GM18867 (cell line): Measurements from ENCODE around the gene MTAP.

Source experiments
- ATAC-seq: cut with Tn5 transposase; IDR thresholded peaks from one replicate; pipeline ENCODE4 v1.9.1; 2021; ENCODE audit warnings: mild to moderate bottlenecking, moderate library complexity; ENCODE audit not compliant: unreplicated experiment

Gene MTAP

GRCh38 chr9:21804331-21804730 lies 1.9 kb downstream of the MTAP start:
- no peak for ATAC-seq

GRCh38 chr9:21804791-21805190 lies 2.4 kb downstream of the MTAP start:
- ATAC-seq: no peak

GRCh38 chr9:21806644-21807043 lies 4.2 kb downstream of the MTAP start:
- ATAC-seq: no peak

- no peak for ATAC-seq
Measured at GRCh38 chr9:21810388-21810787, 8.0 kb downstream of the MTAP start.

GRCh38 chr9:21810881-21811280 lies 8.4 kb downstream of the MTAP start:
- ATAC-seq: no peak

GRCh38 chr9:21811914-21812313 lies 9.5 kb downstream of the MTAP start:
- ATAC-seq: no peak

- ATAC-seq: no peak
Measured at GRCh38 chr9:21812415-21812814, 10.0 kb downstream of the MTAP start.

- peak; percentile 70 for ATAC-seq
Measured at GRCh38 chr9:21812946-21813568, 10.6 kb downstream of the MTAP start.

- ATAC-seq: peak; percentile 56
Measured at GRCh38 chr9:21813575-21814473, 11.4 kb downstream of the MTAP start.

- no peak for ATAC-seq
Measured at GRCh38 chr9:21815643-21816042, 13.2 kb downstream of the MTAP start.

- no peak for ATAC-seq
Measured at GRCh38 chr9:21817176-21817575, 14.7 kb downstream of the MTAP start.

- ATAC-seq: peak; percentile 86
Measured at GRCh38 chr9:21825637-21826036, 23.2 kb downstream of the MTAP start.

GRCh38 chr9:21828853-21829410 lies 26.5 kb downstream of the MTAP start:
- no peak for ATAC-seq

- no peak for ATAC-seq
Measured at GRCh38 chr9:21830589-21830988, 28.2 kb downstream of the MTAP start.

GRCh38 chr9:21831841-21832509 lies 29.5 kb downstream of the MTAP start:
- ATAC-seq: no peak

GRCh38 chr9:21833090-21833801 lies 30.8 kb downstream of the MTAP start:
- ATAC-seq: peak; percentile 80

- ATAC-seq: no peak
Measured at GRCh38 chr9:21835121-21835520, 32.7 kb downstream of the MTAP start.

GRCh38 chr9:21836437-21837161 lies 34.2 kb downstream of the MTAP start:
- no peak for ATAC-seq

- no peak for ATAC-seq
Measured at GRCh38 chr9:21837501-21837900, 35.1 kb downstream of the MTAP start.

GRCh38 chr9:21840647-21841046 lies 38.2 kb downstream of the MTAP start:
- ATAC-seq: no peak
